Kidney capillary endothelial cell (primary cell): ENCODE results near the gene SRI.
"Not testable (repeated sequence)": the region's sequence is repeated elsewhere in the genome, so short reads cannot be mapped to it uniquely, and the experiment has no call there.

Experiments
- DNase-seq: peaks from one replicate; pipeline ENCODE4 v3.0.0-alpha.2; 2018; ENCODE audit warnings: low spot score

The SRI gene

GRCh38 chr7:88219781-88220747, at the start of gene SRI:
TSS of gene SRI (minus strand) at chr7:88220038. CDS start at chr7:88220026, 12 bp downstream.
- peak; percentile 83 for DNase-seq

- no peak for DNase-seq
Measured at GRCh38 chr7:88269586-88269985, 49.7 kb upstream of the SRI start.

GRCh38 chr7:88268858-88269257, 49.0 kb upstream of the SRI start:
- DNase-seq = no peak

- no peak for DNase-seq
Measured at GRCh38 chr7:88268051-88268450, 48.2 kb upstream of the SRI start.

GRCh38 chr7:88267421-88267820, 47.6 kb upstream of the SRI start:
- no peak for DNase-seq

GRCh38 chr7:88264987-88265386, 45.1 kb upstream of the SRI start:
- DNase-seq = not testable (repeated sequence)

- no peak for DNase-seq
Measured at GRCh38 chr7:88262562-88262961, 42.7 kb upstream of the SRI start.

GRCh38 chr7:88260719-88261118, 40.9 kb upstream of the SRI start:
- no peak for DNase-seq

GRCh38 chr7:88259656-88260380, 40.0 kb upstream of the SRI start:
- DNase-seq = no peak

GRCh38 chr7:88258296-88258695, 38.5 kb upstream of the SRI start:
- not testable (repeated sequence) for DNase-seq

- DNase-seq = no peak
Measured at GRCh38 chr7:88256906-88257305, 37.1 kb upstream of the SRI start.

- no peak for DNase-seq
Measured at GRCh38 chr7:88254721-88255424, 35.0 kb upstream of the SRI start.

GRCh38 chr7:88253640-88254039, 33.8 kb upstream of the SRI start:
- no peak for DNase-seq

GRCh38 chr7:88244258-88244657, 24.4 kb upstream of the SRI start:
- no peak for DNase-seq

GRCh38 chr7:88243345-88243909, 23.6 kb upstream of the SRI start:
- DNase-seq = peak; percentile 56

GRCh38 chr7:88239852-88240251, 20.0 kb upstream of the SRI start:
- no peak for DNase-seq

- DNase-seq = no peak
Measured at GRCh38 chr7:88233828-88234227, 14.0 kb upstream of the SRI start.

GRCh38 chr7:88230646-88231045, 10.8 kb upstream of the SRI start:
- DNase-seq = no peak

GRCh38 chr7:88229302-88229995, 9.6 kb upstream of the SRI start:
- DNase-seq = no peak

- DNase-seq = no peak
Measured at GRCh38 chr7:88226886-88227516, 7.2 kb upstream of the SRI start.

- DNase-seq = no peak
Measured at GRCh38 chr7:88226201-88226600, 6.4 kb upstream of the SRI start.
